ENCODE results near the gene RPL13. TPM values are rescaled to one million over a fixed set of nuclear protein-coding genes. Genes with fewer than 3 reads are reported as not detected.

RPL13 gene
- total and polyA plus RNA-seq, 2 of the 4 experiments (the other 2 are of a cell fraction), result 2,098 to 3,527 TPM

DNA sequence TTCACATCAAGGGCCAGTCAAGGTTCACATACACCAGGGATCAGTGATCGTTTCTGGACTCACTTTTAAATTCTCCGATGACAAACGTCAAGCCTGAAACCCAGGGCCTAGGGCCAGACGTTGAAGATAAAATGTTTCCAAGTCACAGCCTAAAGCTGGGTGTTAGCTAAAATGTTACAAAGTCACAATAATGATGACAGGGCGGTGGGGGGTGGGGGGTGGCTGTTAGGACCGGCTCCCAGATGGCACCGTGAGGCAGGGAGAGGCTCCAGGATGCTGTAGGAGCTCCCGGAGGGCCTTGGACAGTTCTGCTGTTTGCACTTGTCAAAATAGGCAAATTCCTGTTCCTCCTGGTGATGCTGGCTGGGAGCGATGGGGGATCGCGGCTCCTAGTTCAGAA is 16.4 kb upstream of the RPL13 start:
- no peak overlapping the region for H3K18ac ChIP-seq (ENCODE audit: low read depth, low read length)
- no peaks in the 10 kb centered on the region for H3K4me1 ChIP-seq (ENCODE audit: control insufficient read depth, insufficient read depth, low read length)
- peaks cover 5% of the 10 kb centered on the region; the same call in 1 of the 2 replicates for H4K20me1 ChIP-seq (ENCODE audit: insufficient read depth, low read length)
- H3K4me3 ChIP-seq (ENCODE audit: insufficient read depth, low read depth, low read length), result no peak overlapping the region
- H3K27me3 ChIP-seq (ENCODE audit: control insufficient read depth, insufficient read depth, low read length), result no peaks in the 10 kb centered on the region
- no peak overlapping the region for H2BK120ac ChIP-seq (ENCODE audit: low read depth, low read length)
- H4K8ac ChIP-seq (ENCODE audit: low read depth in 2 of 2, low read length in 2 of 2), result no peak overlapping the region
- no peak overlapping the region for H3K27ac ChIP-seq (ENCODE audit: insufficient read depth, low read length)
- ChIA-PET POLR2A (ENCODE audit: unreplicated experiment) (no interaction called here), CTCF (no interaction called here)
- no peaks in the 10 kb centered on the region for H3K9me1 ChIP-seq (ENCODE audit: insufficient read depth, low read length)
- no peak overlapping the region for H4K5ac ChIP-seq (ENCODE audit: low read depth, low read length)
- no peak overlapping the region for H3K4me2 ChIP-seq (ENCODE audit: low read depth, low read length)
- no peak overlapping the region for H4K91ac ChIP-seq (ENCODE audit: insufficient read depth, low read depth, low read length)
- BruUV-seq (replicated peaks), result no TSS peak
- H3K9me3 ChIP-seq (ENCODE audit: control insufficient read depth, insufficient read depth, low read length), result no peaks in the 10 kb centered on the region
- no peak overlapping the region for H2AFZ ChIP-seq (replicated peaks; ENCODE audit: low read length, poor library complexity)
- no peak overlapping the region for H2BK5ac ChIP-seq (ENCODE audit: low read depth, low read length, poor library complexity, severe bottlenecking)
- H3K23ac ChIP-seq (ENCODE audit: low read depth, low read length), result no peak overlapping the region
- no peak for ATAC-seq (ENCODE audit: low read depth)
- peaks cover 10 to 44% of the 10 kb centered on the region in 2 experiments; a peak in 3 of 4 replicates for H3K79me1 ChIP-seq (ENCODE audit: low read depth in 1 of 2, low read length in 2 of 2)
- WGBS, 2 experiments (ENCODE audit: extremely low coverage in 2 of 2, insufficient read length in 1 of 2), result 100% methylated on average over 4 of the region's 11 CpGs; no CpG with 5 or more reads in 1 of the 2 experiments
- dilution Hi-C loops (cut with HindIII; ENCODE audit: low sequenced_read_pairs, unreplicated experiment) (no loop called here), intact Hi-C loops (cut with micrococcal nuclease) (no loop called here), in situ Hi-C loops (cut with MboI; ENCODE audit: low sequenced_read_pairs) (no loop called here)
- no peak overlapping the region for H2BK15ac ChIP-seq (ENCODE audit: low read depth, low read length)
- DNase-seq, result no peak
- H2AK5ac ChIP-seq (ENCODE audit: low read depth, low read length), result no peak overlapping the region
- no peak overlapping the region for H2AK9ac ChIP-seq (replicated peaks; ENCODE audit: low read depth, low read length, poor library complexity)
- TF ChIP-seq, protein P1, sequence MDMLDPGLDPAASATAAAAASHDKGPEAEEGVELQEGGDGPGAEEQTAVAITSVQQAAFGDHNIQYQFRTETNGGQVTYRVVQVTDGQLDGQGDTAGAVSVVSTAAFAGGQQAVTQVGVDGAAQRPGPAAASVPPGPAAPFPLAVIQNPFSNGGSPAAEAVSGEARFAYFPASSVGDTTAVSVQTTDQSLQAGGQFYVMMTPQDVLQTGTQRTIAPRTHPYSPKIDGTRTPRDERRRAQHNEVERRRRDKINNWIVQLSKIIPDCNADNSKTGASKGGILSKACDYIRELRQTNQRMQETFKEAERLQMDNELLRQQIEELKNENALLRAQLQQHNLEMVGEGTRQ (IDR thresholded peaks at IDR 0.05; ENCODE audit: low read depth, low read length), result no peak
- TF ChIP-seq FOS (IDR thresholded peaks at IDR 0.05; ENCODE audit: low read depth, low read length) (no peak), RAD21 (IDR thresholded peaks at IDR 0.05; ENCODE audit: low read length) (no peak), POLR2A (IDR thresholded peaks at IDR 0.05; ENCODE audit: low read depth, low read length) (no peak), NFE2L2 (IDR thresholded peaks at IDR 0.05; ENCODE audit: low read depth, low read length) (no peak), MAFK (IDR thresholded peaks at IDR 0.05; ENCODE audit: low read depth, low read length) (no peak), RCOR1 (IDR thresholded peaks at IDR 0.05; ENCODE audit: insufficient replicate concordance, low read length) (no peak), MXI1 (IDR thresholded peaks at IDR 0.05; ENCODE audit: borderline replicate concordance, low read depth, low read length) (no peak), SMC3 (IDR thresholded peaks at IDR 0.05; ENCODE audit: low read depth, low read length) (no peak), MAZ (IDR thresholded peaks at IDR 0.05; ENCODE audit: borderline replicate concordance, low read depth, low read length) (no peak), CEBPB (IDR thresholded peaks at IDR 0.05; ENCODE audit: low read depth, low read length) (no peak), CHD1 (IDR thresholded peaks at IDR 0.05; ENCODE audit: low read depth, low read length) (no peak), RFX5 (IDR thresholded peaks at IDR 0.05; ENCODE audit: low read depth, low read length) (no peak), BHLHE40 (IDR thresholded peaks at IDR 0.05; ENCODE audit: low read depth, low read length) (no peak)
- TF ChIP-seq, protein P2, sequence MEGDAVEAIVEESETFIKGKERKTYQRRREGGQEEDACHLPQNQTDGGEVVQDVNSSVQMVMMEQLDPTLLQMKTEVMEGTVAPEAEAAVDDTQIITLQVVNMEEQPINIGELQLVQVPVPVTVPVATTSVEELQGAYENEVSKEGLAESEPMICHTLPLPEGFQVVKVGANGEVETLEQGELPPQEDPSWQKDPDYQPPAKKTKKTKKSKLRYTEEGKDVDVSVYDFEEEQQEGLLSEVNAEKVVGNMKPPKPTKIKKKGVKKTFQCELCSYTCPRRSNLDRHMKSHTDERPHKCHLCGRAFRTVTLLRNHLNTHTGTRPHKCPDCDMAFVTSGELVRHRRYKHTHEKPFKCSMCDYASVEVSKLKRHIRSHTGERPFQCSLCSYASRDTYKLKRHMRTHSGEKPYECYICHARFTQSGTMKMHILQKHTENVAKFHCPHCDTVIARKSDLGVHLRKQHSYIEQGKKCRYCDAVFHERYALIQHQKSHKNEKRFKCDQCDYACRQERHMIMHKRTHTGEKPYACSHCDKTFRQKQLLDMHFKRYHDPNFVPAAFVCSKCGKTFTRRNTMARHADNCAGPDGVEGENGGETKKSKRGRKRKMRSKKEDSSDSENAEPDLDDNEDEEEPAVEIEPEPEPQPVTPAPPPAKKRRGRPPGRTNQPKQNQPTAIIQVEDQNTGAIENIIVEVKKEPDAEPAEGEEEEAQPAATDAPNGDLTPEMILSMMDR (conservative IDR thresholded peaks at IDR 0.05; ENCODE audit: low read depth, low read length), result no peak
- TF ChIP-seq, protein P3, sequence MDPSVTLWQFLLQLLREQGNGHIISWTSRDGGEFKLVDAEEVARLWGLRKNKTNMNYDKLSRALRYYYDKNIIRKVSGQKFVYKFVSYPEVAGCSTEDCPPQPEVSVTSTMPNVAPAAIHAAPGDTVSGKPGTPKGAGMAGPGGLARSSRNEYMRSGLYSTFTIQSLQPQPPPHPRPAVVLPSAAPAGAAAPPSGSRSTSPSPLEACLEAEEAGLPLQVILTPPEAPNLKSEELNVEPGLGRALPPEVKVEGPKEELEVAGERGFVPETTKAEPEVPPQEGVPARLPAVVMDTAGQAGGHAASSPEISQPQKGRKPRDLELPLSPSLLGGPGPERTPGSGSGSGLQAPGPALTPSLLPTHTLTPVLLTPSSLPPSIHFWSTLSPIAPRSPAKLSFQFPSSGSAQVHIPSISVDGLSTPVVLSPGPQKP (IDR thresholded peaks at IDR 0.05; ENCODE audit: borderline replicate concordance, low read depth, low read length), result no peak
- H2BK20ac ChIP-seq (ENCODE audit: low read depth, low read length), result no peak overlapping the region
- no peak overlapping the region for H3K9ac ChIP-seq (ENCODE audit: low read depth, low read length)
- no peak overlapping the region for H3K4ac ChIP-seq (ENCODE audit: low read depth, low read length)
- no peak overlapping the region for H3K14ac ChIP-seq (replicated peaks; ENCODE audit: low read depth, low read length)
- H3K56ac ChIP-seq (ENCODE audit: extremely low read depth, insufficient read depth, low read length), result no peak overlapping the region
- H3K36me3 ChIP-seq (ENCODE audit: control insufficient read depth, insufficient read depth, low read length), result peaks cover 55% of the 10 kb centered on the region

Measured in IMR-90 (cell line).